Measurements from ENCODE around the gene CNTN5.

DNA sequence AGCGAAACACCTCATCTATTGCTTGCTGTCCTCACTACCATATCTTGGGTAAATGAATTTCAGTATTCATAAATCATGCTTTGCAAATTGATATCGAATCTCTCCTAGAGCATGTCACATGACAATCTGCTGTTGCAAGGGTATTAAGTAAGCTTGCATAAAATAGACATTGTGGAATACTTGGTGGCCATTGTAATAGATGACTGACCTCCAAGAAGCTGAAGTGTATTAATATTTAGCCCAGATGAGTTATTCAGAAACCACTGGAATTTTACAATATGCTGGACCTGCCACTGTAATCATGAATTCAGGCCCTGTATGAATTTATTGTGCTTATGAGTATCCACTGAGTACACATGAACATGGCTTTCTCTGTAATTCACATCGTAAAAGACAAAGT lies 1376.7 kb downstream of the CNTN5 start:
- no peak for TF ChIP-seq EZH2 (IDR thresholded peaks at IDR 0.05; ENCODE audit: low read length, unreplicated experiment)
- TF ChIP-seq, protein P1, sequence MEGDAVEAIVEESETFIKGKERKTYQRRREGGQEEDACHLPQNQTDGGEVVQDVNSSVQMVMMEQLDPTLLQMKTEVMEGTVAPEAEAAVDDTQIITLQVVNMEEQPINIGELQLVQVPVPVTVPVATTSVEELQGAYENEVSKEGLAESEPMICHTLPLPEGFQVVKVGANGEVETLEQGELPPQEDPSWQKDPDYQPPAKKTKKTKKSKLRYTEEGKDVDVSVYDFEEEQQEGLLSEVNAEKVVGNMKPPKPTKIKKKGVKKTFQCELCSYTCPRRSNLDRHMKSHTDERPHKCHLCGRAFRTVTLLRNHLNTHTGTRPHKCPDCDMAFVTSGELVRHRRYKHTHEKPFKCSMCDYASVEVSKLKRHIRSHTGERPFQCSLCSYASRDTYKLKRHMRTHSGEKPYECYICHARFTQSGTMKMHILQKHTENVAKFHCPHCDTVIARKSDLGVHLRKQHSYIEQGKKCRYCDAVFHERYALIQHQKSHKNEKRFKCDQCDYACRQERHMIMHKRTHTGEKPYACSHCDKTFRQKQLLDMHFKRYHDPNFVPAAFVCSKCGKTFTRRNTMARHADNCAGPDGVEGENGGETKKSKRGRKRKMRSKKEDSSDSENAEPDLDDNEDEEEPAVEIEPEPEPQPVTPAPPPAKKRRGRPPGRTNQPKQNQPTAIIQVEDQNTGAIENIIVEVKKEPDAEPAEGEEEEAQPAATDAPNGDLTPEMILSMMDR (conservative IDR thresholded peaks at IDR 0.05; ENCODE audit: low read depth, low read length), result no peak
